Prostate gland (tissue), 2 donors: ENCODE results near the gene NUP133. TPM values are rescaled to one million over a fixed set of nuclear protein-coding genes. Genes with fewer than 3 reads are reported as not detected.

Experiments used
- DNase-seq: peaks from one replicate; pipeline ENCODE4 v3.0.0-alpha.2; 2019; ENCODE audit warnings: low spot score
- H3K27ac ChIP-seq, 2 donors: fragments of 200-600 bp; sonication (generic); 2 replicates each; pipeline ENCODE4 v1.5.1; 2017 to 2019
- H3K27me3 ChIP-seq: fragments of 200-600 bp; sonication (generic); replicated peaks from 2 replicates; pipeline ENCODE4 v1.5.1; 2019; ENCODE audit not compliant: insufficient read depth
- H3K36me3 ChIP-seq, 2 donors: fragments of 200-600 bp; sonication (generic); 1 replicate in 1 of 2; 2 replicates in 1 of 2; pipeline versions ENCODE4 v1.5.1 to v1.8.1; 2017 to 2019
- H3K4me1 ChIP-seq: fragments of 200-600 bp; sonication (generic); replicated peaks from 2 replicates; pipeline ENCODE4 v1.5.1; 2019
- H3K4me3 ChIP-seq, 2 donors: fragments of 200-600 bp; sonication (generic); 2 replicates each; pipeline ENCODE4 v1.5.1; 2017 to 2019
- H3K9me3 ChIP-seq: fragments of 200-600 bp; sonication (generic); 2 replicates; pipeline ENCODE4 v1.5.1; 2017
- POLR2A ChIP-seq: fragments of 450-650 bp; IDR thresholded peaks from one replicate; pipeline ENCODE4 v1.6.1; 2016; ENCODE audit warnings: antibody characterized with exemption, mild to moderate bottlenecking
- POLR2AphosphoS5 ChIP-seq: sonication (generic); formaldehyde crosslinking; IDR thresholded peaks from one replicate; pipeline ENCODE4 v1.6.1; 2017; ENCODE audit warnings: antibody characterized with exemption
- WGBS: methylation state at CpG from one replicate; pipeline ENCODE4 v1.1.5; 2018; 5-methylcytosine and 5-hydroxymethylcytosine counted together
- intact Hi-C: fragments of 100-400 bp; cut with DNase I; formaldehyde crosslinking; loops from one replicate; pipeline ENCODE4 v1.14.2; 2022
- total RNA-seq, 2 donors: library from RNA; depleted of rRNA; stranded (reverse); fragments of >200 nt; gene quantifications; one replicate each; pipeline ENCODE4 v1.1.0, GENCODE V29; 2016
- TF ChIP-seq, protein P1 (sequence below), 4 experiments: fragments of 200-600 bp in 2 of 4; fragments of 450-650 bp in 2 of 4; sonication (generic) in 2 of 4; IDR thresholded peaks; 1 replicate in 3 of 4; 2 replicates in 1 of 4; pipeline ENCODE4 v1.5.1; 2016 to 2019; ENCODE audit warnings: antibody characterized with exemption in 4 of 4, mild to moderate bottlenecking in 2 of 4, moderate library complexity in 2 of 4

Gene NUP133
- total RNA-seq, 2 donors from 2014 or later, result 26.3 to 36.4 TPM

DNA sequence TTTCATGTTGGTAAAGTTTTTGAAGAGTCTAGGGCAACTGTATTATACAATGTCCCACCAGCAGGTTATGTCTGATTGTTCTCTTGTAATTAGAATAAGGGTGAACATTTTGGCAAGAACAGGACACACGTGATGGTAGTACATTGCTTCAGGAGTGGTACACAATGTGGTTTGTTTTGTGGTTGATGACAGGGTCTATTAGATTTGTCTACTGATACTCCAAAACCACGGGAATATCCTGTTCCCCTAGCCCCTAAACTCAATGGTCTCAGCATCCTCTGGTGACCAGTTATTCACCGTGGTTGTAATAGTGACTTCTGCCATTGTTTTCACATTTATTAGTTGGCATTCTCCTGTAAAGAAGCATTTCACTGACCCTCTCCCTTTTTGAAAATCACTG lies 52.1 kb downstream of the NUP133 start:
- intact Hi-C loops, result no loop called here
- Histone ChIP-seq H3K4me1 (no peaks in the 10 kb centered on the region), H3K27ac (no peak overlapping the region), H3K36me3 (no peaks in the 10 kb centered on the region), H3K4me3 (no peak overlapping the region), H3K9me3 (no peaks in the 10 kb centered on the region), H3K27me3 (no peaks in the 10 kb centered on the region)
- no peak for DNase-seq
- 42% methylated on average over 3 of the region's 3 CpGs for WGBS
- TF ChIP-seq POLR2AphosphoS5, result no peak
- TF ChIP-seq, protein P1, sequence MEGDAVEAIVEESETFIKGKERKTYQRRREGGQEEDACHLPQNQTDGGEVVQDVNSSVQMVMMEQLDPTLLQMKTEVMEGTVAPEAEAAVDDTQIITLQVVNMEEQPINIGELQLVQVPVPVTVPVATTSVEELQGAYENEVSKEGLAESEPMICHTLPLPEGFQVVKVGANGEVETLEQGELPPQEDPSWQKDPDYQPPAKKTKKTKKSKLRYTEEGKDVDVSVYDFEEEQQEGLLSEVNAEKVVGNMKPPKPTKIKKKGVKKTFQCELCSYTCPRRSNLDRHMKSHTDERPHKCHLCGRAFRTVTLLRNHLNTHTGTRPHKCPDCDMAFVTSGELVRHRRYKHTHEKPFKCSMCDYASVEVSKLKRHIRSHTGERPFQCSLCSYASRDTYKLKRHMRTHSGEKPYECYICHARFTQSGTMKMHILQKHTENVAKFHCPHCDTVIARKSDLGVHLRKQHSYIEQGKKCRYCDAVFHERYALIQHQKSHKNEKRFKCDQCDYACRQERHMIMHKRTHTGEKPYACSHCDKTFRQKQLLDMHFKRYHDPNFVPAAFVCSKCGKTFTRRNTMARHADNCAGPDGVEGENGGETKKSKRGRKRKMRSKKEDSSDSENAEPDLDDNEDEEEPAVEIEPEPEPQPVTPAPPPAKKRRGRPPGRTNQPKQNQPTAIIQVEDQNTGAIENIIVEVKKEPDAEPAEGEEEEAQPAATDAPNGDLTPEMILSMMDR (IDR thresholded peaks at IDR 0.05), result no peak
- TF ChIP-seq POLR2A, result no peak

DNA sequence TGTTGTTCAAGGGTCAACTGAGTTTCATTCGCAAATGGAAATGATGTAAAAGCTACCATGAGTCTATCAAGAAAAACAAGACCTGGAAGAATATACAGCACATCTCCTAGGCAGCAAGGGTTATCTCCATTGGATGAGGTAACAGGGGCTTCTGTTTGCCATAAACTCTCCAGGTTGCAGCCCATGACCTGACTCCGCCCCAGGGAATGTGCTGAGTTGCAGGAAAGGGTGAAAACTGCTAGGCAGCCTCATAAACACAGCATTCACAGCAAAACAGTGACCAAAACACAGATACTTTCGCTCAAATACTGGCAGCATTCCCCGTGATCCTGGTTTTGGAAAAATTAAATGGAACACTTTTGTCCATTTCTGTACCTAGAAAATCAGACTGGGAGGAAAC lies 54.1 kb downstream of the NUP133 start:
- H3K27ac ChIP-seq, result no peak overlapping the region
- no peak overlapping the region for H3K4me3 ChIP-seq
- TF ChIP-seq POLR2A, result no peak
- no peak for TF ChIP-seq POLR2AphosphoS5
- TF ChIP-seq, protein P1 (IDR thresholded peaks at IDR 0.05), result no peak
- no peaks in the 10 kb centered on the region for H3K4me1 ChIP-seq
- peaks cover 0 to 2% of the 10 kb centered on the region in 2 donors for H3K36me3 ChIP-seq
- no peaks in the 10 kb centered on the region for H3K27me3 ChIP-seq
- intact Hi-C loops, result no loop called here
- no peaks in the 10 kb centered on the region for H3K9me3 ChIP-seq
- DNase-seq, result no peak
- WGBS, result 96% methylated on average over 4 of the region's 4 CpGs

DNA sequence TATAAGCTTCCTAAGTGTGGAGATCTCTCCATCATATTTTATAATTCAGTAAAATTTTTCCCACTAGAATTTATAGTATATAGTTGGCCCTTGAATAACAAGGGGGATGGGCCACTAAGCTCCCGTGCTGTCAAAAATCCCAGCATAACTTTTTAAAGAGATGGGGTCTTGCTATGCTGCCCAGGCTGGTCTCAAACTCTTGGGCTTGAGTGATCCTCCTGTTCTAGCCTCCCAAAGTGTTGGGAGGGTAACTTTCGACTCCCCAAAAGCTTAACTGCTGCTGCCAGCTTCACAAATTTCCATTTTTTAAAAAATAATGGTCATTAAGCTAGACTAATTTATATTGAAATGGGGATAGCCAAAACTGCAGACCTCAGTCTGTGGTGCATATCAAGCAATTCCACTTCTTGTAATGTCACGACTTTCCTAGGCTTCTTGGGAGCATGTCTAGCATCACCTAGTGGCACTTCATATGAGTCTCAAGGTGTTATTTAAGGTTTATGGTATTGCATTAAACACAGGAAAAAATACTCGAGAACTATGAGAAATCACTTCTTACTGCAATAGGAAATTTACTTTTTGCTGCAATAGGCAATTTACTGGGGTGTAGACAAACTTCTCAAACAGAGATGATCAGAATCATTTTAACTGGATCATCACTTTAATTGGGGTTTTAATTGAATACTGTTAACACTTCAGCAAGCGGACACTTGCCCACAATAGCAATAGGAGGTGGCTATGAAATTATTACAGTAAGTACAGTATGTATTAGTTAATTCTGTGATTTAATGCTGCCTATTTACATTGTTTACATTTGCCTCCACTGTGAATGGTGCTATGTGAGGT lies 55.0 kb downstream of the NUP133 start:
- H3K4me1 ChIP-seq, result no peaks in the 10 kb centered on the region
- TF ChIP-seq POLR2A (no peak), POLR2AphosphoS5 (no peak)
- TF ChIP-seq, protein P1 (IDR thresholded peaks at IDR 0.05), result peak in 3 of 4 experiments; percentile 25 to 50 (median 49)
- intact Hi-C loops, result no loop called here
- no peak for DNase-seq
- peaks cover 0 to 2% of the 10 kb centered on the region in 2 donors for H3K36me3 ChIP-seq
- no peaks in the 10 kb centered on the region for H3K9me3 ChIP-seq
- WGBS, result 81% methylated on average over 5 of the region's 5 CpGs
- no peak overlapping the region for H3K4me3 ChIP-seq
- H3K27me3 ChIP-seq, result no peaks in the 10 kb centered on the region
- H3K27ac ChIP-seq, result no peak overlapping the region

- H3K4me3 ChIP-seq, result no peak overlapping the region
- WGBS, result 86% methylated on average over 2 of the region's 2 CpGs
- intact Hi-C loops, result no loop called here
- H3K4me1 ChIP-seq, result no peaks in the 10 kb centered on the region
- TF ChIP-seq, protein P1 (IDR thresholded peaks at IDR 0.05), result no peak
- TF ChIP-seq POLR2AphosphoS5 (no peak), POLR2A (no peak)
- H3K36me3 ChIP-seq, result peaks cover 0 to 2% of the 10 kb centered on the region in 2 donors
- H3K27ac ChIP-seq, result no peak overlapping the region
- no peaks in the 10 kb centered on the region for H3K9me3 ChIP-seq
- DNase-seq, result no peak
- H3K27me3 ChIP-seq, result no peaks in the 10 kb centered on the region
Observed at GRCh38 chr1:229448845-229449244, 59.3 kb downstream of the NUP133 start.

DNA sequence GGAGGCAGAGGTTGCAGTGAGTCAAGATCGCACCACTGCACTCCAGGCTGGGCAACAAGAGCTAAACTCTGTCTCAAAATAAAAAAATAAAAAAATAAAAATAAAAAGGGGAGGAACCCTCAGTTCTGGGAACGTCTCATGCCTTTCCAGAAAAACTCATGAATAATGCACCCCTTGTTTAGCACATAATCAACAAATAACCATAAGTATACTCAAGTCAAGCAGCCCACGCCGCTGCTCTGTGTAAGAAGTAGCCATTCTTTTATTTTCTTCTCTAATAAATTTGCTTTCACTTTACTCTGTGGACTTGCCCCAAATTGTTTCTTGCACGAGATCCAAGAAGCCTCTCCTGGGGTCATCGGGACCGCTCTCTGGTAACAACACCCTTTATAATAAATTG lies 59.8 kb downstream of the NUP133 start:
- TF ChIP-seq, protein P1 (IDR thresholded peaks at IDR 0.05), result no peak
- TF ChIP-seq POLR2AphosphoS5 (no peak), POLR2A (no peak)
- Histone ChIP-seq H3K4me1 (no peaks in the 10 kb centered on the region), H3K4me3 (no peak overlapping the region), H3K36me3 (peaks cover 0 to 2% of the 10 kb centered on the region in 2 donors), H3K27me3 (no peaks in the 10 kb centered on the region), H3K9me3 (no peaks in the 10 kb centered on the region), H3K27ac (no peak overlapping the region)
- 90% methylated on average over 7 of the region's 7 CpGs for whole genome bisulfite sequencing
- intact Hi-C loops, result no loop called here
- no peak for DNase-seq
